Measurements from ENCODE around the gene DHRS7. TPM values are rescaled to one million over a fixed set of nuclear protein-coding genes. Genes with fewer than 3 reads are reported as not detected.

Gene DHRS7
- total and polyA plus RNA-seq, 9 of the 15 experiments (the other 6 are each of a cell fraction or from before 2014, with no cell fraction given), result 10.2 to 20.1 (median 15.7) TPM

- POLR2A ChIA-PET, result no interaction called here
Measured at GRCh38 chr14:60160422-60160821, 4.8 kb downstream of the DHRS7 start.

GRCh38 chr14:60154671-60155070 is 10.5 kb downstream of the DHRS7 start:
- H3K27me3 ChIP-seq (ENCODE audit: control insufficient read depth in 2 of 2, insufficient read depth in 2 of 2, low read length in 2 of 2), result no peaks in the 10 kb centered on the region
- no peaks in the 10 kb centered on the region for H3K4me1 ChIP-seq (replicated peaks in 1 of 2; ENCODE audit: control insufficient read depth in 2 of 2, insufficient read depth in 2 of 2, low read length in 2 of 2)
- 66% methylated on average over 2 of the region's 2 CpGs for WGBS (ENCODE audit: insufficient coverage, low coverage, missing lambda C conversion rate)
- FAIRE-seq, result no peak
- POLR2A ChIA-PET, result no interaction called here
- H3K9ac ChIP-seq (ENCODE audit: insufficient read depth in 1 of 2, low read depth in 2 of 2, low read length in 2 of 2), result no peak overlapping the region
- H3K9me1 ChIP-seq (ENCODE audit: control insufficient read depth, insufficient read depth, low read length), result no peaks in the 10 kb centered on the region
- no peaks in the 10 kb centered on the region for H4K20me1 ChIP-seq (replicated peaks; ENCODE audit: control insufficient read depth, insufficient read depth, low read length)
- no peak overlapping the region for H3K4me2 ChIP-seq (ENCODE audit: insufficient read depth, low read length)
- peaks cover 6% of the 10 kb centered on the region; the same call in 1 of the 3 replicates for H3K36me3 ChIP-seq (ENCODE audit: control insufficient read depth, insufficient read depth, low read length)
- BruUV-seq (replicated peaks), result no TSS peak
- TF ChIP-seq ZNF583 (CRISPR knock-in tag; IDR thresholded peaks at IDR 0.05), result no peak
- no peak for TF ChIP-seq IRF1 (CRISPR knock-in tag; IDR thresholded peaks at IDR 0.05; ENCODE audit: borderline replicate concordance)
- no peak for TF ChIP-seq DPF2 (IDR thresholded peaks at IDR 0.05)
- no peak for TF ChIP-seq U2AF2 (optimal IDR thresholded peaks at IDR 0.05; ENCODE audit: low read depth, low read length)
- TF ChIP-seq SRF (CRISPR knock-in tag; IDR thresholded peaks at IDR 0.05), result no peak
- TF ChIP-seq POLR2G (IDR thresholded peaks at IDR 0.05; ENCODE audit: low read depth, low read length), result no peak
- no peak for TF ChIP-seq ZNF24 (IDR thresholded peaks at IDR 0.05)
- TF ChIP-seq FOXJ3 (CRISPR knock-in tag; IDR thresholded peaks at IDR 0.05), result no peak
- TF ChIP-seq SMARCA4 (IDR thresholded peaks at IDR 0.05), result no peak
- H3K27ac ChIP-seq (ENCODE audit: extremely low read depth, low read depth, low read length), result no peak overlapping the region
- H3K4me3 ChIP-seq, result no peak overlapping the region
- CTCF ChIA-PET (ENCODE audit: low intra/inter-chr PET ratio), result no interaction called here
- intact Hi-C loops (cut with micrococcal nuclease) (no loop called here), in situ Hi-C loops (cut with MboI) (no loop called here)
- DNase-seq (ENCODE audit: extremely low read depth in 1 of 4, low spot score in 3 of 4), result no peak
- no peak for ATAC-seq
- no peaks in the 10 kb centered on the region for H3K9me3 ChIP-seq (replicated peaks; ENCODE audit: control insufficient read depth, insufficient read depth, low read depth, low read length)
- no peak overlapping the region for H2AFZ ChIP-seq (ENCODE audit: low read depth, low read length)
- no peaks in the 10 kb centered on the region for H3K79me2 ChIP-seq (ENCODE audit: control insufficient read depth, insufficient read depth, low read length)

More at GRCh38 chr14:60160422-60160821, 4.8 kb downstream of the DHRS7 start:
- DNase-seq (ENCODE audit: extremely low read depth in 1 of 4, low spot score in 3 of 4) (no peak), FAIRE-seq (no peak), ATAC-seq (no peak)
- WGBS (ENCODE audit: insufficient coverage, low coverage, missing lambda C conversion rate), result 69% methylated on average over 5 of the region's 7 CpGs
- Histone ChIP-seq H3K4me2 (ENCODE audit: insufficient read depth, low read length) (no peak overlapping the region), H3K27ac (ENCODE audit: extremely low read depth, low read depth, low read length) (no peak overlapping the region), H3K36me3 (ENCODE audit: control insufficient read depth, insufficient read depth, low read length) (no peaks in the 10 kb centered on the region), H3K27me3 (ENCODE audit: control insufficient read depth in 2 of 2, insufficient read depth in 2 of 2, low read length in 2 of 2) (no peaks in the 10 kb centered on the region), H4K20me1 (replicated peaks; ENCODE audit: control insufficient read depth, insufficient read depth, low read length) (no peaks in the 10 kb centered on the region), H3K9me3 (replicated peaks; ENCODE audit: control insufficient read depth, insufficient read depth, low read depth, low read length) (no peaks in the 10 kb centered on the region), H3K9me1 (ENCODE audit: control insufficient read depth, insufficient read depth, low read length) (no peaks in the 10 kb centered on the region), H3K79me2 (ENCODE audit: control insufficient read depth, insufficient read depth, low read length) (peaks cover 5% of the 10 kb centered on the region), H2AFZ (ENCODE audit: low read depth, low read length) (no peak overlapping the region), H3K4me1 (replicated peaks in 1 of 2; ENCODE audit: control insufficient read depth in 2 of 2, insufficient read depth in 2 of 2, low read length in 2 of 2) (peaks cover 0 to 8% of the 10 kb centered on the region in 2 experiments; a peak in 1 of 5 replicates), H3K9ac (ENCODE audit: insufficient read depth in 1 of 2, low read depth in 2 of 2, low read length in 2 of 2) (no peak overlapping the region), H3K4me3 (no peak overlapping the region)
- no peak for TF ChIP-seq SOX6 (IDR thresholded peaks at IDR 0.05)
- CTCF ChIA-PET (ENCODE audit: low intra/inter-chr PET ratio), result no interaction called here
- intact Hi-C loops (cut with micrococcal nuclease), result no loop called here
- no TSS peak for BruUV-seq (replicated peaks)
- in situ Hi-C loops (cut with MboI), result loop anchor here (10.0 kb wide), 2 partner anchors 96 to 196 kb away; no protein-coding TSS in a partner anchor
